Activated CD8-positive, alpha-beta T cell treated with anti-CD3 and anti-CD28 coated beads, Interleukin-2, amount 10 ng/mL, durations not matched to agents 7 days and 5 days (primary cell): ENCODE results near the gene BDNF. TPM values are rescaled to one million over a fixed set of nuclear protein-coding genes. Genes with fewer than 3 reads are reported as not detected.
"Not testable (repeated sequence)": the region's sequence is repeated elsewhere in the genome, so short reads cannot be mapped to it uniquely, and the experiment has no call there.

ENCODE experiments used
- ATAC-seq: fragments of 150-1000 bp; cut with Tn5 transposase; one replicate; pipeline ENCODE4 v1.10.0; 2021; ENCODE audit warnings: moderate library complexity
- CTCF ChIA-PET: fragments of 350-600 bp; sonication (Branson Sonifier 250); formaldehyde crosslinking; loops from one replicate; lab custom pipeline; 2021; ENCODE audit warnings: antibody characterized with exemption; lab: Charles Lee
- POLR2A ChIA-PET: fragments of 350-600 bp; sonication (Branson Sonifier 250); formaldehyde crosslinking; loops from one replicate; lab custom pipeline; 2021; ENCODE audit warnings: antibody characterized with exemption; lab: Charles Lee
- DNase-seq: peaks from one replicate; pipeline ENCODE4 v3.0.0-alpha.2; 2020
- H3K27ac Mint-ChIP-seq: one replicate; pipeline ENCODE4 v1.8.0; 2021; ENCODE audit warnings: mild to moderate bottlenecking, mixed read lengths
- H3K27me3 Mint-ChIP-seq: one replicate; pipeline ENCODE4 v1.8.0; 2021; ENCODE audit warnings: low read depth, mixed read lengths
- H3K36me3 Mint-ChIP-seq: one replicate; pipeline ENCODE4 v1.8.0; 2021; ENCODE audit warnings: low read depth, mixed read lengths
- H3K4me1 Mint-ChIP-seq: one replicate; pipeline ENCODE4 v1.8.0; 2021; ENCODE audit warnings: low read depth, mixed read lengths
- H3K4me3 Mint-ChIP-seq: one replicate; pipeline ENCODE4 v1.8.0; 2021; ENCODE audit warnings: mild to moderate bottlenecking, mixed read lengths
- H3K9me3 Mint-ChIP-seq: one replicate; pipeline ENCODE4 v1.8.0; 2022; ENCODE audit warnings: mixed read lengths; ENCODE audit not compliant: insufficient read depth
- total RNA-seq, 2 experiments: library from RNA; stranded (reverse); gene quantifications; one replicate each; pipeline ENCODE4 v1.2.3, GENCODE V29; 2021

BDNF gene
- total RNA-seq, 2 experiments from 2014 or later = not detected

DNA sequence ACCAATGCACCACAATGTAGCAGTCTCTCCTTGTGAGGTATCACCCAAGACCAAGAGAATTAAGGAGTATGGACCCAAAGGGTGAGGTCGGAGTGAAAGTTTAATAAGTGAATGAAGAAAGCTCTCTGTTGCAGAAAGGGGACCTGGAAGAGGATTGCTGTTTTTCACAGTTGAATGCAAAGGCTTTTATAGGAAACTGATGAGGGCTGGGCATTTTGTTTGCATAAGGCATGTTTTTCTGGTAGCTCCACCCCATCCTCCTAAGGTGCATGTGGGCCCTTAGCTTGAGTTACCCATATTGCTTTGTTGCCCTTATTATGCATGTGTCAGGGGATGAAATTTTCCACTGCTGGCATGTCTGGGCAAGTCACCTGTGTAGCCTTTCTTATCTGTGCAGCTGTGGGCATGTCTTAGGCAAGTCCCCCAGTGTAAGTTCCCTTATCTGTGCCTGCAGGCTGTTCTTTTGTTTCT is 64.7 kb downstream of the BDNF start:
- DNase-seq = no peak
- Mint-ChIP-seq H3K27me3 (no peaks in the 10 kb centered on the region), H3K9me3 (peaks cover 3% of the 10 kb centered on the region), H3K36me3 (no peaks in the 10 kb centered on the region), H3K4me1 (no peaks in the 10 kb centered on the region), H3K4me3 (no peak overlapping the region), H3K27ac (no peak overlapping the region)
- POLR2A ChIA-PET = interaction anchor here (0.6 kb wide), 1 partner anchor 401 kb away, joined by 3 read pairs; no protein-coding TSS in a partner anchor
- CTCF ChIA-PET = no interaction called here
- no peak for ATAC-seq

DNA sequence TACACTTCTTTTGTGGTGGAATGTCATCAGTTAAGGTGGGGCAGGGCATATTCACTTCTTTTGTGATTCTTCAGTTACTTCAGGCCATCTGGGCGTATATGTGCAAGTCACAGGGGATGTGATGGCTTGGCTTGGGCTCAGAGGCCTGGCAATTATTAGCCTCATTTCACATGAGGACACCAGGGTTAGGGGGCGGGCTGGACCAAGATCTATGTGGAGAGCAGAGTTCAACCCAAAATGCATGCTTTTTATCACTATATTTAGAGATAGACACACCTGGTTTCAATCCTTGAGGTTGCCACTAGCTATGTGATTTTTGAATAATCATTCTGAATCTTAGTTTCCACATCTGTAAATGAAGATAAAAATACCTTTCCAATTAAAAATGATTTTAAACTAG is 65.5 kb downstream of the BDNF start:
- DNase-seq, H3K4me3 Mint-ChIP-seq, POLR2A ChIA-PET, H3K9me3 Mint-ChIP-seq, H3K36me3 Mint-ChIP-seq, ATAC-seq, CTCF ChIA-PET, H3K27ac Mint-ChIP-seq, H3K27me3 Mint-ChIP-seq, H3K4me1 Mint-ChIP-seq: not testable (repeated sequence)

DNA sequence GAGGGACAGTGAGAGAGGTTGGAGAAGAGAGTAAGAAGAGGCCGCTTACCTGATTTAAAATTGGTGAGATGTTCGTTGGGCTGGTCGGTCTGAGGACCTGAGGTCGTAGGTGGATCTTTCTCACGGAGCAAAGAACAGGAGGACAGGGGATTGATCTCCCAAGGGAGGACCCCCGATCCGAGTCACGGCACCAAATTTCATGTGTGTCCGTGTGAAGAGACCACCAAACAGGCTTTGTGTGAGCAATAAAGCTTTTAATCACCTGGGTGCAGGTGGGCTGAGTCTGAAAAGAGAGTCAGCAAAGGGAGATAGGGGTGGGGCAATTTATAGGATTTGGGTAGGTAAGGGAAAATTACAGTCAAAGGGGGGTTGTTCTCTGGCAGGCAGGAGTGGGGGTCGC is 66.0 kb downstream of the BDNF start:
- POLR2A ChIA-PET, H3K27me3 Mint-ChIP-seq, DNase-seq, H3K4me3 Mint-ChIP-seq, ATAC-seq, H3K27ac Mint-ChIP-seq, H3K4me1 Mint-ChIP-seq, H3K36me3 Mint-ChIP-seq, CTCF ChIA-PET, H3K9me3 Mint-ChIP-seq: not testable (repeated sequence)

DNA sequence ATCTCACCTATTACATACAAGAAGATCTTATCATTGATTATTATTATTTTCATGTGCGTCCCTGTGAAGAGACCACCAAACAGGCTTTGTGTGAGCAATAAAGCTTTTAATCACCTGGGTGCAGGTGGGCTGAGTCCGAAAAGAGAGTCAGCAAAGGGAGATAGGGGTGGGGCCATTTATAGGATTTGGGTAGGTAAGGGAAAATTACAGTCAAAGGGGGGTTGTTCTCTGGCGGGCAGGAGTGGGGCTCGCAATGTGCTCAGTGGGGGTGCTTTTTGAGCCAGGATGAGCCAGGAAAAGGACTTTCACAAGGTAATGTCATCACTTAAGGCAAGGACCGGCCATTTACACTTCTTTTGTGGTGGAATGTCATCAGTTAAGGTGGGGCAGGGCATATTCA is 71.2 kb downstream of the BDNF start:
- H3K36me3 Mint-ChIP-seq, H3K9me3 Mint-ChIP-seq, DNase-seq, H3K4me1 Mint-ChIP-seq, POLR2A ChIA-PET, H3K27ac Mint-ChIP-seq, CTCF ChIA-PET, H3K4me3 Mint-ChIP-seq, H3K27me3 Mint-ChIP-seq, ATAC-seq: not testable (repeated sequence)

DNA sequence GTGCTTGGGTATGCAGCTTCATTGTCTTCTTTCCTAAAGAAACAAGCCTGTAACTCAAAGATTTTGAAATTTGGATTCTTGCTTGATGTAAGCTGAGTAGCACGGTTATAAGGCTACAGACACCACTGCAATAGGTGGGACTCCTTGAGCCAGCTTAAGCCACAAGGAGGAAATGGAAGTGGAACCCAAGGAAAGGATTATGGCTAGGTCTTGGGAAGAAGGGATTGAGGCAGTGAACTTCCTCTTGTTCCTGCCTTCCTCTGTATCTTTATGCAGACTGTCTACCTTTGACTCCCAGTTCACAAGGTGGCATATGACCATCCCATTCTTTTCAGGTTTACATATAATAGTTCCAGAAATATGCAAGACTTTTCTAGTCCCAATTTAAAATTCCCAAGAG is 72.3 kb downstream of the BDNF start:
- Mint-ChIP-seq H3K36me3 (no peaks in the 10 kb centered on the region), H3K27me3 (no peaks in the 10 kb centered on the region), H3K4me3 (no peak overlapping the region), H3K27ac (no peak overlapping the region), H3K4me1 (no peaks in the 10 kb centered on the region), H3K9me3 (no peaks in the 10 kb centered on the region)
- ATAC-seq (no peak), DNase-seq (no peak)
- ChIA-PET POLR2A (no interaction called here), CTCF (no interaction called here)

DNA sequence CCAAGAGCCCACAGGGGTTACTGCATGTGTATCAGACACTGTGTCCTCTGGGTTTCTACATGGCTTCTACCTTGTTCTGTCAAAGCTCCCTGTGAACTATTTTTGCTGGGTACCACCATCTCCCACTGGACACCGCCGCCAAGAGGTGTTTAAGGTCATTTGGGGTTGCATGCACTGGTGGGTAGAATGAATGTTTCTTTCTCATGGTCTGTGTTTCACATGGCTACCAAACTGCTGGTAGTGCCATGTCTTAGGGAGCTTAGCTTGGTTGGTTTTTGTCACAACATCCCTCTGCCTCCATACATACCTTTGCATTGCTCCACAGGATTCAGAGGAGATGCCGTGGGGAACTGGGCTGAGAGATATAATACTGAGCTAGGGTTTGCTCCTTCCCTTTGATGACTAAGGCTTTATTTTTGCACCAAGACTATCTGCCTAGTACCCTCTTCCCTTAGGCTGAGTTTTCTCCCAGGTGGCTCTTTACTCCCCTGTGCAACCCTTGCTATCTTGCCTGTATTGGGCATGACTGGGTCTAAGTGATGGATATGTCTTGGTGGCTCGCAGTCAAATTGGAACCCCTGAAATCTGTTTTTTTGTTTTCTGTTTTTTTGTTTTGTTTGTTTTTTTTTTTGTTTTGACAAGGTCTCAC is 73.2 kb downstream of the BDNF start:
- Mint-ChIP-seq H3K27me3 (no peaks in the 10 kb centered on the region), H3K4me3 (no peak overlapping the region), H3K36me3 (no peaks in the 10 kb centered on the region), H3K27ac (no peak overlapping the region), H3K4me1 (no peaks in the 10 kb centered on the region), H3K9me3 (no peaks in the 10 kb centered on the region)
- CTCF ChIA-PET = no interaction called here
- POLR2A ChIA-PET = no interaction called here
- no peak for ATAC-seq
- DNase-seq = no peak

DNA sequence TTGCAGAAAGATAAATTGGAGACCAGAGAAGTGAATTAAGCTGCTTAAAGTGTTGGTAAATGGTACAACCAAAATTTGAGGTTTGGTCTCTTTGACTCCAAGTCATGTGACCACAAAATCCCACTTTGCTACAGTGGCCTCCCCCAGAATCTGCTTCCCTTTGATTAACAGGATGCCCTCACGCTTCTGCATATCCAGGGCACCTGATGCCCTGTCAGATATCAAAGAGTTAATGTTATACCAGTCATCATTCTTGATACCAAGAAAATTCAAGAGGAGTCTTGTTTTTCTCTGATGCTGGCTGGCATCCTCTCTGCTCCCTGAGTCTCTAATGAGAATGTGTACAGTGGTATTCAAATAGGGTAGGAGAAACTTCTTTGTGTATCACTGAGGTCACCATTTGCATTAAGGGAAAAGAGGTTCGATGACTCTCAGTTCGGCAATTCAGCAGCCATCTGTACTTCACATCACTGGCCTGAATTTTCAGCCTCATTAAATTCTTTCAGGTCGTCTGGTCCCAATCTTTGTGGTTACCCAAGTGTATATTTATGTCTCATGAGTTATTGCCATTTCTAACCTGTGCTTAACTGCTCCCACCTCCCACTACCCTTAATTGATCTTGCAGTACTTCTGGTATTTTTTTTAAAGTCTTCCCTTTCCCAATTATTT is 73.9 kb downstream of the BDNF start:
- DNase-seq (no peak), ATAC-seq (no peak)
- Mint-ChIP-seq H3K36me3 (no peaks in the 10 kb centered on the region), H3K4me1 (no peaks in the 10 kb centered on the region), H3K4me3 (no peak overlapping the region), H3K9me3 (no peaks in the 10 kb centered on the region), H3K27ac (no peak overlapping the region), H3K27me3 (no peaks in the 10 kb centered on the region)
- CTCF ChIA-PET = no interaction called here
- POLR2A ChIA-PET = no interaction called here

DNA sequence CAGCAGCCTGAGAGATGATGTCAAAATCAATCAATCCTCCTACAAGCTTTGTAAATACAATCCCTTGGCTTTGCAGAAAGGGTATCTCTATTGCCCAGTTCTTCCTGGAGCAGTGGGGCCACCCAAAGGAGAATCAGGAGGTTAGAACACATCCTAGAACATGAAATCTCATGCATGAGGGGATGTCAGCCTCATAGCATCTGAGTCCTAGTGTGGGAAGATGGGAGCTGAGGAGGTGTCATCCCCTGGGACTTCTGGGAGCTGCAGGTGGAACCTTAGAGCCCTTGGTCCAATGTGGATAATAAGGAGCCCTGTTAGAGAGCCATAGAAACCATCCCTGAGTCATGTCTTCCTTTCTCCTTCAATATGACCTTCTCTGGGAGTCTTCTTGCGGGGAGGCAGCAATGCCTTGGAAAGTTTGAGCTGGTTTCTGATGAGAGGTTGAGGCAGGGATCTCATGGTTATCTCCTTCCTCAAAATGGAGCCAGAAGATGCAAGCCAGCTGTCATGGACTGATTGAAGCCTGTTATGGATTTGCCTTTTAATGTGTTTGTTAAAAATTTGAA is 74.8 kb downstream of the BDNF start:
- ATAC-seq (no peak), DNase-seq (no peak)
- Mint-ChIP-seq H3K27me3 (no peaks in the 10 kb centered on the region), H3K27ac (no peak overlapping the region), H3K9me3 (no peaks in the 10 kb centered on the region), H3K36me3 (no peaks in the 10 kb centered on the region), H3K4me1 (no peaks in the 10 kb centered on the region), H3K4me3 (no peak overlapping the region)
- ChIA-PET POLR2A (no interaction called here), CTCF (interaction anchor here (1.0 kb wide), 1 partner anchor 11 kb away, joined by 3 read pairs; no protein-coding TSS in a partner anchor)

DNA sequence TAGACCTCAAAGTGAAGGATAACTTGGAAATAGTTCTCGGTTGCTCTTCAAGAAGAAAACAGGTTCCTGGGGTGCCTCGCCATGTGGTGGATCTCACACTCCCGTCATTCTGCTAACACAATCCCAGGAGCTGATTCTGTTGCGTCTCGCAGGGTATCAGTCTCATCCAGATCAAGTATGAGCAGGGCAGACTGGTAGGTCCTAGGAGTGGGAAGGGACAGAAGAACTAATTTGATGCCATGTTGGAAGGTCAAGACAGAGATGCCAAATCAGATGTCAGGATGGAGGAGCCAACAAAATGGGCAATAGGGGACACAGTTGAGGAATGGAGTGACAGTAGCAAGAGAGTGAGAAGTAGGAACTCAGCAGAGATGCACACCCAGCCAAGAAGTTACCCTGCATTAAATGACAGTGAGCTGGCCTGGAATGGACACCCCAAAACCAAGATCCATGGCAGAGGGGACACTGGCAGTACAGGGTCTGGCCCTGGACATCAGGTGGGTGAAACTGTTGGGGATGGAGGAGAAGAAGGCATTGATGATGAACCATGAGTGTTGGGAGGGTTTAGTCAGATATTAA is 76.2 kb downstream of the BDNF start:
- H3K27me3 Mint-ChIP-seq = no peaks in the 10 kb centered on the region
- CTCF ChIA-PET = no interaction called here
- DNase-seq (no peak), ATAC-seq (no peak)
- H3K4me1 Mint-ChIP-seq = no peaks in the 10 kb centered on the region
- no peaks in the 10 kb centered on the region for H3K36me3 Mint-ChIP-seq
- no peak overlapping the region for H3K27ac Mint-ChIP-seq
- H3K4me3 Mint-ChIP-seq = no peak overlapping the region
- POLR2A ChIA-PET = no interaction called here
- H3K9me3 Mint-ChIP-seq = no peaks in the 10 kb centered on the region

DNA sequence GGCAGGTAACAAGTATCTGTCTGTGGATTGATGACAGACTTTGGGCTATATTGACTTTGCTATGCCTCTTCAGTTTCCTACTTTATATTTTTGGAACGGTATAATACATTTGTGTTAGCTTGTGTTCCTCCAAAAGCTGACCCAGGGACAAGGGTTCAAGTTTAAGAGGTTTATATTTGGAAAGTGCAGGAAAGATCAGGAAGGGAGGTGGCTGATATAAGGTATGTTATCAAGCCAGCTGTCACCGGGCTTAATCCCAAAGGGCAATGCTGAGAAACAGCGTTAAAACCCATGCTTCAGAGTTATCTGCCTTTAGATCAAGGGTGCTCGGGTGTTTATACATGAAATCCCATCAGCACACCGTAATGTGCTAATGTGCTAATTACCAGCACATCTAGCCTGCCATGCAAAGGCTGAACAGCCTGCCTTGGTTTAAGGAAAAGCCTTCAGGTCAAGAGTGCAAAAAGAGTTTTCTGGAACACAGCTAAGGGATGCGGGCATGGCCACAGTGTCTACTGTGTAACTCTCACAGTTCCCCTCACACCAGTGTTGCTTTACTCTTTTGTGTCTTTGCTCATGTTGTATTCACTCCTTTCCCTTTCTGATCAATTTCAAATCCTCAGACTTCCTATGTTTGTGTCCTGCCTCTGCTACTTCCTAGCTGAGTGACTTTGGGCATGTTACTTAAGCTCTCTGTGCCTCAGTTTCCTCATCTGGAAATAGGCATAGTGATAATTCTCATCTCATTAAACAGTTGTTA is 77.5 kb downstream of the BDNF start:
- Mint-ChIP-seq H3K27me3 (no peaks in the 10 kb centered on the region), H3K36me3 (no peaks in the 10 kb centered on the region), H3K9me3 (no peaks in the 10 kb centered on the region), H3K4me3 (no peak overlapping the region), H3K4me1 (no peaks in the 10 kb centered on the region), H3K27ac (no peak overlapping the region)
- POLR2A ChIA-PET = no interaction called here
- DNase-seq (no peak), ATAC-seq (no peak)
- CTCF ChIA-PET = no interaction called here

DNA sequence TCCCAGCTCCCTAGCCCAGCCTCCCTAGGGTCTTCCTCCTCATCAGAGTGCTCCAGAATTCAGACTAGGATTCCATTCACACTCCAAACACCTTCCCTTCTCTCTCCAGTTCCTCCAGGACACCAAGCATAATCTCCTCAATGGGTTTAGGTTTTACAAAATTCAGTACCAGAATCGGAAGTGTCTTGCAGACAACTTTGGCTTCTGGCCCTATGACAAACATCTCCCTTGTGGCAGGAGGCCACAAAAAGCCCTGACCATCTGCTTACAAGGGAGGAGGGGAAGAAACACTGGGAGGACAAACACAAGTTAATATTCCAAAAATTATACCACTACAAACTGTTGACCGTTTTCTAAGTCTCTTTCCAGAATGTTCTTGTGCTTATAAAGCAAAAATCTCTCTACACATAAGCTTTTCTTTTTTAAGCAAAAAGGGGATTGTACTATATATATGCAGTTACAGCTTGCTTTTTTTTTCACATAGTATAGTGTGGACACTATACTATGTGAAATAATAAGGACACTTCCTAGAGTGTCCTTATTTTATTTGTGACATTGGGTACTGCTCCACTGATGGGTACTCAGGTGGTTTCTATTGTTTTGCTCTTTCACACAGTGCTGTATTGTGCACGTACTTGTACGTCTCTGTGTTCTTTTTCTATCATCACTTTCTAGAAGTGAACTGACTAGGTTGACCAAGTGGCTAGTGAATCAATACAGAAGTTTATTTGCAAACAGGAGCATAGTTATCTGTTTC is 78.7 kb downstream of the BDNF start:
- ATAC-seq (no peak), DNase-seq (no peak)
- no peaks in the 10 kb centered on the region for H3K9me3 Mint-ChIP-seq
- H3K36me3 Mint-ChIP-seq = no peaks in the 10 kb centered on the region
- POLR2A ChIA-PET = no interaction called here
- no peaks in the 10 kb centered on the region for H3K27me3 Mint-ChIP-seq
- H3K27ac Mint-ChIP-seq = no peak overlapping the region
- CTCF ChIA-PET = no interaction called here
- no peak overlapping the region for H3K4me3 Mint-ChIP-seq
- H3K4me1 Mint-ChIP-seq = no peaks in the 10 kb centered on the region
